Thoracic aorta (tissue), 2 donors: ENCODE data around the gene HES7. TPM values are rescaled to one million over a fixed set of nuclear protein-coding genes. Genes with fewer than 3 reads are reported as not detected.
"Not testable (repeated sequence)": the region's sequence is repeated elsewhere in the genome, so short reads cannot be mapped to it uniquely, and the experiment has no call there.

Source experiments
- ATAC-seq: fragments of 150-250 bp; one replicate; pipeline ENCODE4 v1.8.0; 2017; ENCODE audit warnings: low read depth; ENCODE audit not compliant: insufficient number of reproducible peaks, low FRiP score
- DNase-seq: peaks from one replicate; pipeline ENCODE4 v3.0.0-alpha.2; 2020; ENCODE audit warnings: low spot score
- H3K27ac ChIP-seq, 2 donors: fragments of 200-600 bp; sonication (generic); 1 replicate in 1 of 2; 2 replicates in 1 of 2; pipeline ENCODE4 v1.5.1; 2016; ENCODE audit warnings: mild to moderate bottlenecking in 2 of 2, moderate library complexity in 2 of 2
- H3K27me3 ChIP-seq: fragments of 200-600 bp; sonication (generic); replicated peaks from 2 replicates; pipeline ENCODE4 v1.6.0; 2016; ENCODE audit warnings: mild to moderate bottlenecking; ENCODE audit not compliant: insufficient read depth
- H3K36me3 ChIP-seq: fragments of 200-600 bp; sonication (generic); one replicate; pipeline ENCODE4 v1.5.1; 2016
- H3K4me1 ChIP-seq, 2 donors: fragments of 200-600 bp; sonication (generic); 1 replicate in 1 of 2; 2 replicates in 1 of 2; pipeline versions ENCODE4 v1.5.1 to v1.6.0; 2016; ENCODE audit warnings: low read depth in 2 of 2, mild to moderate bottlenecking in 1 of 2; ENCODE audit not compliant: control insufficient read depth in 1 of 2
- H3K4me3 ChIP-seq: fragments of 200-600 bp; sonication (generic); 2 replicates; pipeline ENCODE4 v1.5.1; 2016; ENCODE audit warnings: mild to moderate bottlenecking
- H3K9me3 ChIP-seq: fragments of 200-600 bp; sonication (generic); 2 replicates; pipeline ENCODE4 v1.5.1; 2016
- CTCF ChIP-seq: fragments of 200-600 bp; sonication (generic); IDR thresholded peaks from one replicate; pipeline ENCODE4 v1.5.1; 2019; ENCODE audit warnings: antibody characterized with exemption
- total RNA-seq, 2 donors: library from RNA; depleted of rRNA; stranded (reverse); fragments of >200 nt; gene quantifications; one replicate each; pipeline versions ENCODE4 v1.1.0 to v1.2.3, GENCODE V29; 2016

The HES7 gene
- total RNA-seq, 2 donors from 2014 or later: not detected

GRCh38 chr17:8108972-8109660 is 14.8 kb downstream of the HES7 start:
- Histone ChIP-seq H3K9me3 (no peaks in the 10 kb centered on the region), H3K4me3 (no peak overlapping the region), H3K27me3 (no peaks in the 10 kb centered on the region), H3K4me1 (peaks cover 0 to 7% of the 10 kb centered on the region in 2 donors), H3K36me3 (no peaks in the 10 kb centered on the region), H3K27ac (no peak overlapping the region)
- ATAC-seq (no peak), DNase-seq (no peak)
- no peak for TF ChIP-seq CTCF

GRCh38 chr17:8106980-8107379 is 16.9 kb downstream of the HES7 start:
- DNase-seq, H3K27ac ChIP-seq, H3K36me3 ChIP-seq, H3K4me1 ChIP-seq, H3K27me3 ChIP-seq, H3K4me3 ChIP-seq, H3K9me3 ChIP-seq, ATAC-seq: not testable (repeated sequence)

- no peaks in the 10 kb centered on the region for H3K9me3 ChIP-seq
- no peaks in the 10 kb centered on the region for H3K36me3 ChIP-seq
- H3K4me3 ChIP-seq: no peak overlapping the region
- ATAC-seq (no peak), DNase-seq (no peak)
- no peaks in the 10 kb centered on the region for H3K27me3 ChIP-seq
- H3K27ac ChIP-seq: no peak overlapping the region
- TF ChIP-seq CTCF: no peak
- peaks cover 0 to 7% of the 10 kb centered on the region in 2 donors for H3K4me1 ChIP-seq
Measured at GRCh38 chr17:8105957-8106398, 17.9 kb downstream of the HES7 start.

GRCh38 chr17:8104911-8105310 is 19.0 kb downstream of the HES7 start:
- peaks cover 0 to 2% of the 10 kb centered on the region in 2 donors for H3K4me1 ChIP-seq
- no peaks in the 10 kb centered on the region for H3K27me3 ChIP-seq
- no peak for DNase-seq
- H3K9me3 ChIP-seq: no peaks in the 10 kb centered on the region
- ATAC-seq: no peak
- no peaks in the 10 kb centered on the region for H3K36me3 ChIP-seq
- no peak overlapping the region for H3K27ac ChIP-seq
- H3K4me3 ChIP-seq: no peak overlapping the region
- TF ChIP-seq CTCF: no peak

GRCh38 chr17:8103549-8103948 is 20.4 kb downstream of the HES7 start:
- Histone ChIP-seq H3K36me3 (no peaks in the 10 kb centered on the region), H3K4me3 (no peak overlapping the region), H3K27ac (no peak overlapping the region), H3K9me3 (no peaks in the 10 kb centered on the region), H3K4me1 (no peaks in the 10 kb centered on the region), H3K27me3 (no peaks in the 10 kb centered on the region)
- ATAC-seq (no peak), DNase-seq (no peak)
- TF ChIP-seq CTCF: no peak

GRCh38 chr17:8101721-8102120 is 22.2 kb downstream of the HES7 start:
- TF ChIP-seq CTCF: no peak
- Histone ChIP-seq H3K9me3 (no peaks in the 10 kb centered on the region), H3K36me3 (no peaks in the 10 kb centered on the region), H3K4me3 (no peak overlapping the region), H3K4me1 (no peaks in the 10 kb centered on the region), H3K27me3 (no peaks in the 10 kb centered on the region), H3K27ac (no peak overlapping the region)
- ATAC-seq (no peak), DNase-seq (no peak)
